Pulmonary artery endothelial cell (primary cell): Measurements from ENCODE around the gene SLC6A7. TPM values are rescaled to one million over a fixed set of nuclear protein-coding genes. Genes with fewer than 3 reads are reported as not detected.
"Not testable (repeated sequence)": the region's sequence is repeated elsewhere in the genome, so short reads cannot be mapped to it uniquely, and the experiment has no call there.

Experiments
- DNase-seq: peaks from one replicate; pipeline ENCODE4 v3.0.0-alpha.2; 2011; ENCODE audit warnings: low read depth, low spot score
- total RNA-seq: library from RNA; depleted of rRNA; stranded (reverse); fragments of >200 nt; gene quantifications from 2 replicates; pipeline ENCODE4 v1.2.3, GENCODE V29; 2014

The SLC6A7 gene
- total RNA-seq, 1 donor from 2014 or later = not detected

DNA sequence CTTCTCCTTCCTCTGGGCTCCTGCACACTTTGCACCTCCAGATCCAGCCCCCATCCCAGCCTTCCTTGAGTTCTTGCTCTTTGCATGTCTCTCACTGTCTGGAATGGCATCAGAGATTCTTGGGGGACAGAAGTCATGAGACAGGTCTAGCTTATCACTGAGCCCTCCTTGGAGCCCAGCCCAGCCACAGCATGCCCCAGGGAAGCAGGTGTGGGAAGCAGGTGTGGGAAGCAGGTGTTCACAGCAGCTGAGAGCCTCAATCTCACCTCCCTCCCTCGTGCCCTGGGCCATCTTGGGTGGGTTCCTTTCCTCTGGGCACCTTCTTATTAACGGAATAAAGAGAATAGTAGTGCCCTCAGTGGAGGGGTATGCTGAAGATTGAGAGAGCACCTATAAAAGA, 27.2 kb downstream of the SLC6A7 start:
- no peak for DNase-seq

- DNase-seq = peak; percentile 39
Observed at GRCh38 chr5:150217873-150218692, 28.2 kb downstream of the SLC6A7 start.

DNA sequence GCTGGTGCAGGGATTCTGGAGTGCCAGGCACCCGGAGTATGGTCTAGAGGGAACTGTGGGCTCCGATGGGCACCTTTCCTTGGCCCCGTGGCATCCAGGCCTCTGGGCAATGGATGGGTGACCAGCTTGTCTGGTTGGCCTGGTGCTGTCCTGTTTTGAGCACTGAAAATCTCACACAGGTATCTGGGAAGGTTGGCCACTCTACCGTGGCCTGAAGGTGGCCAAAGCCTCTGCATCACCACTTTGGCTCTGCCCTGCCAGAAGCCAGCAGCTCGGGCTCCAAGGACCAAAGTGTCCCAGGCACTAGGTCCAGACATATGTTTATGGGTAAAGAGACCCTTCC, 28.8 kb downstream of the SLC6A7 start:
- DNase-seq = no peak

DNA sequence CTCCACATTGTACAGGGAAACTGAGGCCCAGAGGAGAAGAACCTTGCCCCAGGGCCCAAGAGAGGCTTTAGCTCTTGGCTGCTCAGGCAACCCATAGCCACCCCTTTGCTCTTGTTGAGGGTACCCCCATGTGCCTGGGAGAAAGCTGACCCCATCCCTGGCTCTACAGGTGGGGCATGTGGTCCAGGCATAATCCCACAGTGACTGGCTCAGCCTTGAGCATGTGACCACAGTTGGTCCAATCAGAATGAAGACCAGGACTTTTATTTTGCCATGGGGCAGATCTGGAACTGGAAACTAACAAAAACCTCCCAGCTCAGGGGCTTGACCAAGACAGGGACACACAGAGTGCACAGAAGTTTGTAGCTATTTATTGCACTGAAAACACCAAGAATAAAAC, 29.3 kb downstream of the SLC6A7 start:
- DNase-seq = no peak

DNA sequence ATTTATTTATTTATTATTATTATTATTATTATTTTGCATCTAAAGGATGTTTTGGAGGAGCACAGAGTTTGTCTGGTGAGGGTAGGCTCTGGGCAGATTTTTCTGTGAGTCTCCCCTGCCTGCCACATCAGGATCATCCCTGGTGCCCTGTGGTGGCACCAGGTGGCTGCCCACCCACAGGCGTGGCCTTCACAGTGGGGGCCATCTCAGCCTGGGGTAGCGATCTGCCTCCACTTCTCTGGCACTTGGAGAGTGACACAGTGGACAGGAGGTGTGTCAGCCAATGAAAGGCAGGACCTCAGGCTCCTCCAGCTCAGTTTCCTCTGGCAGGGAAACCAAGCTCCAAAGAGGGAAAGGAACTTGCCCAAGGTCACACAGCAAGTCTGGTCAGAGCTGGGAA, 30.0 kb downstream of the SLC6A7 start:
- DNase-seq = no peak

DNA sequence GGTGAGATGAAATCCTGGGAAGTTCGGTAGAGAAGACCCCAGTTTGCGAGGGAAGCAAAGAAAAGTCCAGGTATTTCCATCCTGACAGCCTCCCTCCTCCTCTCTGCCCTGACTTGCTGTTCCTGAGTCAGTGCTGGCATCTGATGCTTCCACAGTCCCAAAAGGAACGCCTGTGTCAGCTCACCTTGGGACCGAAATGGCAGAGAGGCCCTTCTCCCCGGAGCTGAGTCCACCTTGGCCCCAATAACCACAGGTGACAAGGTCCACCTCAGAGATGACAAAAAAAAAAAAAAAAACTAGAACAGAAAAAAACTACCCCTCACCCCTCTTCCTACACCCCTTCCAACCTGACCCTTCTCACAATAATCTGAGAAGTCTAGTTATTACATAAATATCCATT, 31.6 kb downstream of the SLC6A7 start:
- no peak for DNase-seq

GRCh38 chr5:150222906-150223305, 33.0 kb downstream of the SLC6A7 start:
- DNase-seq = no peak

- no peak for DNase-seq
Observed at GRCh38 chr5:150223474-150223873, 33.6 kb downstream of the SLC6A7 start.

- DNase-seq = no peak
Observed at GRCh38 chr5:150224483-150225027, 34.7 kb downstream of the SLC6A7 start.

DNA sequence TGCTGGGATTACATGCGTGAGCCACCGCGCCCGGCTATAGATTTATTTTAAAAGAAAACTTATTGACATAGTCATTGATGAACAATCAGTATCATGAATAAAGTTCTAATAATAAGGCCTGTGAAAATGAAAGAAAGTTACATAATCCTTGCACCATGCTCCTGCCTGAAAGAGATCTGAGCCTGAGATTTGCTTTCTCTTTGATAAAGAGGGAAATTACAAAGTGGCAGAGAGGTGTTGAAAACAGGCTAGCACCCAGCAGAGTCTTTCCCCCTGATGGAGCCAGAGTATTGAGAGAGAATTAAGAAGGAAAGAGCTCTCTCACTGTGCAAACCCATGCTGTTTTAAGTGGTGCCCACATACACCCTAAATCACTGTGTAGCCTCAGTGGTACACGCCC, 37.2 kb downstream of the SLC6A7 start:
- no peak for DNase-seq

GRCh38 chr5:150227606-150228273, 37.9 kb downstream of the SLC6A7 start:
- no peak for DNase-seq

GRCh38 chr5:150229571-150229970, 39.7 kb downstream of the SLC6A7 start:
- DNase-seq = no peak

GRCh38 chr5:150230842-150231241, 41.0 kb downstream of the SLC6A7 start:
- no peak for DNase-seq

GRCh38 chr5:150233706-150234105, 43.8 kb downstream of the SLC6A7 start:
- not testable (repeated sequence) for DNase-seq

- no peak for DNase-seq
Observed at GRCh38 chr5:150234576-150235499, 45.0 kb downstream of the SLC6A7 start.

- DNase-seq = no peak
Observed at GRCh38 chr5:150235500-150235854, 45.6 kb downstream of the SLC6A7 start.

- no peak for DNase-seq
Observed at GRCh38 chr5:150236313-150236712, 46.5 kb downstream of the SLC6A7 start.

DNA sequence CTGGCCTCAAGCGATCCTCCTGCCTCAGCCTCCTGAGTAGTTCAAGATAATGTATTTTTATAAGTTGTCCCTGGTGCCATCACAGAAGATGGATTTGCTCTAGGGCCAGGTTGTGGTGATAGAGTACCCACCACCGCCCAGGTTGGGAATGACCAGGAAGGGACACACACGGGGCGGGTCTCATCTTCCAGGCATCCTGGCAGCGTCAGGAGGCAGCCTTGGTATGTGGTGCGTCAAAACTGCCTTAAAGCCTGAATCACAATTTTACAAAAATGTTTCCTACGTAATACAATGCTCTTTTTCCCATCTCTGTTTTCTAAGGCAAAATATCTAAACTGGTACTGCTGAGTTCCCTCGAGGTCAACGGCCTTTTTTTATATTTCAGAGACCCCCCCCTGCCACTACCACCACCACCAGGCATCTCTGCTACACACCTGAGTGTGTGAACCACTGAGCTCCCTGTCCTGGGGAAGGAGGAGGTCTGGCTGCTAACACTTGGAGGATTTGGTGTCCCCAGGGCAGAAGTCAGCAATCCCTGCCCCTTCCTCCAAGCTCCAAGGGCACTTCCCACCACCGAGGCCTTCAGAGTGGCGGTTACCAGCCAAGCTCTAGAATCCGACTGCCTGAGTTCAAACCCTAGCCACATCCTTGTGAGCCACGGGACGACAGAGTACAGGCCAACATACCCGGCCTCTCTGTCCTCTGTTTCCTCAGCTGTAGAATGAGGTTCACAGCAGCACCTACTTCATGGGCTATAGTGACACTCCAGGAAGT, 47.3 kb downstream of the SLC6A7 start:
- DNase-seq = no peak

DNA sequence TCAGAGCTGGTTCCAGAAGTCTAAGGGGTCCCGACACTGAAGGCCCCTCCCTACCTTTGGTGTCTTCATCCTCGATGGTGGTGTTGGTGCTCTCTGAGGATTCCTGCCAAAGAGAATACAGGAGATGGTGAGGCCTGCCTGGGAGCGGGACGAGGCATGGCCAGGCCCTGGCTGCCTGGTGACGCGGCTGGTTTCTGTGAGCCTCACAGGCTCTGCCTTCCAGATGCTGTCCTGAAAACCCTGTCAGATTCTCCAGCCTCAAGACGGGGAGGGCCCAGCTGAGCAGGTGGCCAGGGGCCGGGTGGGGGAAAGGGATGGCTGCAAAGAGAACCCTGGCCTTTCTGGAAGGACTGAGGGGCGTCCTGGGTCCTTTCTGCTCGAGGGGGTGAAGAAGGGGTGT, 48.8 kb downstream of the SLC6A7 start:
- no peak for DNase-seq

GRCh38 chr5:150239099-150239793, 49.4 kb downstream of the SLC6A7 start:
- no peak for DNase-seq

- DNase-seq = no peak
Observed at GRCh38 chr5:150239794-150240122, 49.9 kb downstream of the SLC6A7 start.
